SK-N-SH treated with all-trans-retinoic acid at 6 μM for 48 hours (cell line): ENCODE measurements around the gene IGSF11.

Experiments used
- ATAC-seq: fragments of 200-7000 bp; cut with Tn5 transposase; 3 replicates; pipeline ENCODE4 v1.9.1; 2020; ENCODE audit warnings: mild to moderate bottlenecking, moderate library complexity
- CSDC2 ChIP-seq: fragments of 250-450 bp; sonication (Bioruptor Pico); IDR thresholded peaks from 2 replicates; pipeline ENCODE4 v1.5.0; 2020; ENCODE audit warnings: mild to moderate bottlenecking, moderate library complexity
- ESRRG ChIP-seq: fragments of 250-450 bp; sonication (Bioruptor Pico); IDR thresholded peaks from 2 replicates; pipeline ENCODE4 v1.6.1; 2021; ENCODE audit warnings: mild to moderate bottlenecking
- GLIS3 ChIP-seq: fragments of 250-450 bp; sonication (Bioruptor Pico); IDR thresholded peaks from 2 replicates; pipeline ENCODE4 v1.5.0; 2020; ENCODE audit warnings: mild to moderate bottlenecking, moderate library complexity
- ISL1 ChIP-seq: fragments of 250-450 bp; sonication (Bioruptor Pico); IDR thresholded peaks from 2 replicates; pipeline ENCODE4 v2.1.2; 2022; ENCODE audit warnings: mild to moderate bottlenecking, moderate library complexity
- SNAI2 ChIP-seq: fragments of 250-450 bp; sonication (Bioruptor Pico); IDR thresholded peaks from 2 replicates; pipeline ENCODE4 v1.5.0; 2020; ENCODE audit warnings: mild to moderate bottlenecking, moderate library complexity
- TCF4 ChIP-seq: fragments of 250-450 bp; sonication (Bioruptor Pico); IDR thresholded peaks from 2 replicates; pipeline ENCODE4 v1.8.0; 2021; ENCODE audit warnings: mild to moderate bottlenecking, moderate library complexity, borderline replicate concordance
- TOX ChIP-seq: fragments of 250-450 bp; sonication (Bioruptor Pico); IDR thresholded peaks from 2 replicates; pipeline ENCODE4 v1.8.0; 2021; ENCODE audit warnings: mild to moderate bottlenecking, moderate library complexity, borderline replicate concordance
- ZC3H10 ChIP-seq: fragments of 250-450 bp; sonication (Bioruptor Pico); IDR thresholded peaks from 2 replicates; pipeline ENCODE4 v1.5.1; 2021; ENCODE audit warnings: mild to moderate bottlenecking, moderate library complexity
- ZFP30 ChIP-seq: fragments of 450-650 bp; formaldehyde crosslinking; IDR thresholded peaks from 2 replicates; pipeline ENCODE4 v1.5.0; 2022; ENCODE audit warnings: mild to moderate bottlenecking, moderate library complexity
- ZNF565 ChIP-seq: fragments of 450-650 bp; formaldehyde crosslinking; conservative IDR thresholded peaks from 2 replicates; pipeline ENCODE4 v1.5.0; 2020; ENCODE audit warnings: low read depth, mild to moderate bottlenecking, moderate library complexity
- ZNF8 ChIP-seq: fragments of 450-650 bp; formaldehyde crosslinking; IDR thresholded peaks from 2 replicates; pipeline ENCODE4 v1.5.0; 2020; ENCODE audit warnings: mild to moderate bottlenecking, moderate library complexity
- TF ChIP-seq, protein P1 (sequence below): fragments of 250-450 bp; sonication (Bioruptor Pico); IDR thresholded peaks from 2 replicates; pipeline ENCODE4 v1.5.0; 2020; ENCODE audit warnings: mild to moderate bottlenecking, moderate library complexity
- TF ChIP-seq, protein P2 (sequence below): fragments of 250-450 bp; sonication (Bioruptor Pico); IDR thresholded peaks from 2 replicates; pipeline ENCODE4 v1.8.0; 2021; ENCODE audit warnings: low read depth, mild to moderate bottlenecking, moderate library complexity, borderline replicate concordance
- TF ChIP-seq, protein P3 (sequence below): fragments of 250-450 bp; sonication (Bioruptor Pico); IDR thresholded peaks from 2 replicates; pipeline ENCODE4 v1.8.0; 2020; ENCODE audit warnings: mild to moderate bottlenecking, moderate library complexity, borderline replicate concordance

The IGSF11 gene

DNA sequence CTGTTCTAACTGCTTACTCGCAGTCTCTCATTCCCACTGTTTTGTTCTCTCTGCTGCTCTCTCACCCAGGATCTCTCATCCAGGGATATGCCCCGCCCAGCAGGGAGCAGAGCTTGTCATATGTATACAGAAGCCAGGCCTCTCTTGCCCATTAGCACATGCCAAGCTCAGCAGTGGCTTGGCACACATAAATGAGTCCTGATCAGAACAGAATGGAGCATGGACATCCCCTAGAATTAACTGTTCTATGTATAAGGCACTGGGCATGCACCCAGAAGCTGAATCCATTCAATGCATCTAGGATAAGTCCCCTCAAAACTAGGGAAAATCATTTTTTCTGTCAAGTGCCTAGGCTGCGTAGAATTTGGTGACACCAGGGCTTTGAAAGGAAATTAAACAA is 61.6 kb downstream of the IGSF11 start:
- TF ChIP-seq ISL1, result no peak
- TF ChIP-seq TCF4 (CRISPR knock-in tag), result no peak
- TF ChIP-seq ZFP30 (CRISPR knock-in tag), result no peak
- TF ChIP-seq TOX (CRISPR knock-in tag), result no peak
- TF ChIP-seq ZNF8 (CRISPR knock-in tag), result no peak
- TF ChIP-seq, protein P1, sequence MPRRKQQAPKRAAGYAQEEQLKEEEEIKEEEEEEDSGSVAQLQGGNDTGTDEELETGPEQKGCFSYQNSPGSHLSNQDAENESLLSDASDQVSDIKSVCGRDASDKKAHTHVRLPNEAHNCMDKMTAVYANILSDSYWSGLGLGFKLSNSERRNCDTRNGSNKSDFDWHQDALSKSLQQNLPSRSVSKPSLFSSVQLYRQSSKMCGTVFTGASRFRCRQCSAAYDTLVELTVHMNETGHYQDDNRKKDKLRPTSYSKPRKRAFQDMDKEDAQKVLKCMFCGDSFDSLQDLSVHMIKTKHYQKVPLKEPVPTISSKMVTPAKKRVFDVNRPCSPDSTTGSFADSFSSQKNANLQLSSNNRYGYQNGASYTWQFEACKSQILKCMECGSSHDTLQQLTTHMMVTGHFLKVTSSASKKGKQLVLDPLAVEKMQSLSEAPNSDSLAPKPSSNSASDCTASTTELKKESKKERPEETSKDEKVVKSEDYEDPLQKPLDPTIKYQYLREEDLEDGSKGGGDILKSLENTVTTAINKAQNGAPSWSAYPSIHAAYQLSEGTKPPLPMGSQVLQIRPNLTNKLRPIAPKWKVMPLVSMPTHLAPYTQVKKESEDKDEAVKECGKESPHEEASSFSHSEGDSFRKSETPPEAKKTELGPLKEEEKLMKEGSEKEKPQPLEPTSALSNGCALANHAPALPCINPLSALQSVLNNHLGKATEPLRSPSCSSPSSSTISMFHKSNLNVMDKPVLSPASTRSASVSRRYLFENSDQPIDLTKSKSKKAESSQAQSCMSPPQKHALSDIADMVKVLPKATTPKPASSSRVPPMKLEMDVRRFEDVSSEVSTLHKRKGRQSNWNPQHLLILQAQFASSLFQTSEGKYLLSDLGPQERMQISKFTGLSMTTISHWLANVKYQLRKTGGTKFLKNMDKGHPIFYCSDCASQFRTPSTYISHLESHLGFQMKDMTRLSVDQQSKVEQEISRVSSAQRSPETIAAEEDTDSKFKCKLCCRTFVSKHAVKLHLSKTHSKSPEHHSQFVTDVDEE (CRISPR knock-in tag), result no peak

DNA sequence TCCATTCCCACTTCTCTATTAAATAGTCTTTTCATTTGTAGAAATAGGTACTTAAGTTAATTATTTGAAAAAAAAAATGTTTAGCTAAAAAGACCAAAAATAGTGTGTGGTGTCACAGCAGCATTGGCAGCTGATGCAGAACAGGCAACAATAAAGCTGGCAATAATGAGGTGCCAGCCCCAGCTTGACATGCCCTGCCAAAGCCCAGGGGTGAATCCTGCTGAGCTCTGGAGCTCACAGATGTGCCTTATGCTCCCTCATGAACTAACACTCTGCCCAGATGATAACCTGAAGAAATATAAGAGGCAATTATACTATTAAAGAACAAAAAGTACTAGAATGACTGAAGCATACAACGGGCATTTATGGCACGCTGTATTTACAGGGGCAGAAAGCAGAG is 63.8 kb downstream of the IGSF11 start:
- no peak for ATAC-seq

More for the DNA sequence above, 61.6 kb downstream of the IGSF11 start:
- ATAC-seq, result no peak

DNA sequence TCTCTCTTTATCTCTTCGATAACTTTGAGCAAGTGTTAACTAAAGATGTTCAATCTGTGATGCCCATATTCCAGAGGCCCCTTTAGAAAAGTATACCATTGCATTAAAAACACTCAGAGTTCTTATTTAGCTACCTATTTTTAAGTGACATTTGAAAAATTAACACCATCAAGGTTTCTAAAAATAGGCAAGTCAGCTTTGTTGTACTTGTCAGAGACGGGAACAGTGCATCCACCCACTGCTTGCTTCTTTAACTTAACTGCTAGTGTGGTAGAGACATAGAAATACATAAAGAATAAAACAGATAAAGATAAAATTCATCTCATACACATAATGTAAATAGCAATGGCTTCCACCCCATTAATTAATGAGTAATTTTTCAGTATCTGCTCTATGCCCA is 66.0 kb downstream of the IGSF11 start:
- TF ChIP-seq, protein P2, sequence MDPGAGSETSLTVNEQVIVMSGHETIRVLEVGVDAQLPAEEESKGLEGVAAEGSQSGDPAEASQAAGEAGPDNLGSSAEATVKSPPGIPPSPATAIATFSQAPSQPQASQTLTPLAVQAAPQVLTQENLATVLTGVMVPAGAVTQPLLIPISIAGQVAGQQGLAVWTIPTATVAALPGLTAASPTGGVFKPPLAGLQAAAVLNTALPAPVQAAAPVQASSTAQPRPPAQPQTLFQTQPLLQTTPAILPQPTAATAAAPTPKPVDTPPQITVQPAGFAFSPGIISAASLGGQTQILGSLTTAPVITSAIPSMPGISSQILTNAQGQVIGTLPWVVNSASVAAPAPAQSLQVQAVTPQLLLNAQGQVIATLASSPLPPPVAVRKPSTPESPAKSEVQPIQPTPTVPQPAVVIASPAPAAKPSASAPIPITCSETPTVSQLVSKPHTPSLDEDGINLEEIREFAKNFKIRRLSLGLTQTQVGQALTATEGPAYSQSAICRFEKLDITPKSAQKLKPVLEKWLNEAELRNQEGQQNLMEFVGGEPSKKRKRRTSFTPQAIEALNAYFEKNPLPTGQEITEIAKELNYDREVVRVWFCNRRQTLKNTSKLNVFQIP (CRISPR knock-in tag), result no peak
- no peak for TF ChIP-seq ZC3H10 (CRISPR knock-in tag)
- ATAC-seq, result no peak

More for the DNA sequence above, 63.8 kb downstream of the IGSF11 start:
- TF ChIP-seq ESRRG (CRISPR knock-in tag) (no peak), ZNF8 (CRISPR knock-in tag) (no peak), GLIS3 (CRISPR knock-in tag) (no peak), TOX (CRISPR knock-in tag) (no peak)
- TF ChIP-seq, protein P2 (CRISPR knock-in tag), result no peak

DNA sequence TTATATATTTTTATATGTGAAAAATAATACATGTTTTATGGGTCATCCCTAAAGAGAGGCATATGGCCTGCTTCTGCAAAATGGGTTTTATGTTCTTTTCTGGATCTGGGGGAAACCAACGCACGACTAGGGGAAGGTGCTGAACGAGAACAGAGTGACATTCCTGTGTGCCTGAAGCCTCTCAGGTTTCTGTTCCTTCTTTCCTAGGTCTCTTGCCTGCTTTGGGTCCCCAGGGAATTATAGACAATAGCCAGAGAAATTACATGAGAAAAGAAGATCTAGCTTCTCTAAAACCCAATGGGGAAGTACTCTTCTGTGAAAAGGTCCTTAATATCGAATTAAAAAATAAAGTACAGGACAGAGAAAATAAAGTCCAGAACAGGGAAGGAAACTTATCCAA is 66.5 kb downstream of the IGSF11 start:
- ATAC-seq, result no peak
- TF ChIP-seq, protein P3, sequence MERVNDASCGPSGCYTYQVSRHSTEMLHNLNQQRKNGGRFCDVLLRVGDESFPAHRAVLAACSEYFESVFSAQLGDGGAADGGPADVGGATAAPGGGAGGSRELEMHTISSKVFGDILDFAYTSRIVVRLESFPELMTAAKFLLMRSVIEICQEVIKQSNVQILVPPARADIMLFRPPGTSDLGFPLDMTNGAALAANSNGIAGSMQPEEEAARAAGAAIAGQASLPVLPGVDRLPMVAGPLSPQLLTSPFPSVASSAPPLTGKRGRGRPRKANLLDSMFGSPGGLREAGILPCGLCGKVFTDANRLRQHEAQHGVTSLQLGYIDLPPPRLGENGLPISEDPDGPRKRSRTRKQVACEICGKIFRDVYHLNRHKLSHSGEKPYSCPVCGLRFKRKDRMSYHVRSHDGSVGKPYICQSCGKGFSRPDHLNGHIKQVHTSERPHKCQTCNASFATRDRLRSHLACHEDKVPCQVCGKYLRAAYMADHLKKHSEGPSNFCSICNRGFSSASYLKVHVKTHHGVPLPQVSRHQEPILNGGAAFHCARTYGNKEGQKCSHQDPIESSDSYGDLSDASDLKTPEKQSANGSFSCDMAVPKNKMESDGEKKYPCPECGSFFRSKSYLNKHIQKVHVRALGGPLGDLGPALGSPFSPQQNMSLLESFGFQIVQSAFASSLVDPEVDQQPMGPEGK (CRISPR knock-in tag), result no peak
- TF ChIP-seq ZNF565 (CRISPR knock-in tag), result no peak
- no peak for TF ChIP-seq CSDC2 (CRISPR knock-in tag)
- TF ChIP-seq, protein P2 (CRISPR knock-in tag), result no peak
- no peak for TF ChIP-seq ZC3H10 (CRISPR knock-in tag)
- TF ChIP-seq, protein P1 (CRISPR knock-in tag), result no peak
- no peak for TF ChIP-seq SNAI2 (CRISPR knock-in tag)
- TF ChIP-seq, all 23 proteins: peak for 0
